Central memory CD8-positive, alpha-beta T cell (primary cell): Measurements from ENCODE around the gene CNN1.

Experiments
- ATAC-seq: fragments of 150-1000 bp; cut with Tn5 transposase; replicated peaks from 2 replicates; pipeline ENCODE4 v1.10.0; 2022; ENCODE audit warnings: mild to moderate bottlenecking, moderate FRiP score, moderate number of reproducible peaks; ENCODE audit not compliant: poor library complexity, severe bottlenecking; ENCODE audit errors: extremely low read depth
- DNase-seq, 2 donors: peaks; one replicate each; pipeline ENCODE4 v3.0.0; 2021; ENCODE audit warnings: low spot score in 2 of 2
- H3K27ac Mint-ChIP-seq: one replicate; pipeline ENCODE4 v1.8.0; 2022; ENCODE audit warnings: low read depth, mild to moderate bottlenecking, moderate library complexity, mixed read lengths
- H3K27me3 Mint-ChIP-seq: one replicate; pipeline ENCODE4 v1.8.0; 2022; ENCODE audit warnings: mixed read lengths
- H3K36me3 Mint-ChIP-seq: one replicate; pipeline ENCODE4 v1.8.0; 2022; ENCODE audit warnings: mild to moderate bottlenecking, moderate library complexity, mixed read lengths; ENCODE audit not compliant: insufficient read depth
- H3K4me1 Mint-ChIP-seq: one replicate; pipeline ENCODE4 v1.8.0; 2022; ENCODE audit warnings: mixed read lengths
- H3K4me3 Mint-ChIP-seq: one replicate; pipeline ENCODE4 v1.8.0; 2022; ENCODE audit warnings: mild to moderate bottlenecking, moderate library complexity, mixed read lengths
- H3K9me3 Mint-ChIP-seq: one replicate; pipeline ENCODE4 v1.8.0; 2022; ENCODE audit warnings: mixed read lengths

CNN1 gene

DNA sequence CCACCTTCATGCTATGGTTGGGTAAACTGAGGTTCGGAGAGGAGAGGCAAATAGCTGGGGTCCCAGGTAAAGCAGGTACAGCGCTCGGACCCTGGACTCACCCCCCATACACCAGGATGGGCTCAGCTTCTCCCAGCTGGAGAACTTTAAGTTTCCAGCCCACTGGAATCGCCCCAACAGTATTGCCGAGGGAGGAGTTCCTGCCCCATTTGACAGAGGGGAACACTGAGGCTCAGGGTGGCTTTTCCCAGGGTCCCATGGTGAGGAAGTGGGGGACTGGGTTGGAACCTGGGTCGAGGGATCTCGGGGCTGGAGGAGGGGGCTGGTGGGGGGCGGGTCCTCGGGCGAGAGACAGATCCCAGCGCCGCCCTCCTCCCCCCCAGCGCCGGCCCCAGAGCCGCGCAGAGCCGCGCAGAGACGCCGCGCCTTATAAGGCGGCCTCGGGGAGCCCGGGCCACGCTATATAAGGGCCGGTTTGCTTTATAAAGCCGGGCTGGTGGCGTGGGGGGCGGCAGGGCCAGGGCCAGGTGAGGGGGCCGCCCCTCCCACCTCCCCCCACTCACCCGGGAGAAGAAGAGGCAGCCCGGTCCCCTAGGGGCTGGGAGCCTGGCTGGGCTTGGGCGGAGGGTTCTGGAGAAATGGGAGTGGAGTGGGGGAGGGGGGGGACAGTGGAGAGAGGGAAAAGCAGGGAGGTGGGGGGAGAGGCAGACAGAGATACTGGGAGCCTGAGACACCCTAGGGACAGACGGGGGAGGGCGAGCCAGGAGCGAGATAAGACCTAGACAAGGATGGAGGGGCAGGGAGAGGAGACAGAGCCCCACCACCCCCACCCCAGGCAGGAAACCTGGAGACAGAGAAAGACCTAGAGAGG, 1.1 kb downstream of the CNN1 start:
- Mint-ChIP-seq H3K27me3 (peaks cover 33% of the 10 kb centered on the region), H3K4me3 (no peak overlapping the region), H3K36me3 (no peaks in the 10 kb centered on the region), H3K27ac (no peak overlapping the region), H3K9me3 (no peaks in the 10 kb centered on the region), H3K4me1 (peaks cover 8% of the 10 kb centered on the region)
- ATAC-seq = no peak
- no peak for DNase-seq

DNA sequence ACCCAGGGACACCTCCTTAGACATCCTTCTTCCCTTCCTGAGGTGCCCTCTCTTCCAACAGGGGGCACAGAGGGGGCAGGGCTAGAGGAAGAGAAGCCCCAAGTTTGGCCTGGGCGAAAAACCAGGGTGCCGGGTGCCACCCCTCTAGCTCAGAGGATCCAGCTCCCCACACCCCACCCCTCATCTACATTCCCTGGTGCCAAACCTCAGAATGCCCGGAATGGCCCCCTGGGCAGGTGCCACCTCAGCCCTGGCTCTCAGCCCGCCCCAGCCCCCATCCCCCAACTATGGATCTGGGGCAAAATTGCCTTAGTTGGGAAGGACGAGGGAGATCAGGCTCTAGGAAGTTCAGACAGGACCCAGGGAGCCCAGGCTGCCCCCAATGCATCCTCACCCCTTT, 2.0 kb downstream of the CNN1 start:
- Mint-ChIP-seq H3K9me3 (no peaks in the 10 kb centered on the region), H3K27ac (no peak overlapping the region), H3K36me3 (no peaks in the 10 kb centered on the region), H3K4me1 (peaks cover 3% of the 10 kb centered on the region), H3K27me3 (peaks cover 33% of the 10 kb centered on the region), H3K4me3 (no peak overlapping the region)
- no peak for DNase-seq
- ATAC-seq = no peak

DNA sequence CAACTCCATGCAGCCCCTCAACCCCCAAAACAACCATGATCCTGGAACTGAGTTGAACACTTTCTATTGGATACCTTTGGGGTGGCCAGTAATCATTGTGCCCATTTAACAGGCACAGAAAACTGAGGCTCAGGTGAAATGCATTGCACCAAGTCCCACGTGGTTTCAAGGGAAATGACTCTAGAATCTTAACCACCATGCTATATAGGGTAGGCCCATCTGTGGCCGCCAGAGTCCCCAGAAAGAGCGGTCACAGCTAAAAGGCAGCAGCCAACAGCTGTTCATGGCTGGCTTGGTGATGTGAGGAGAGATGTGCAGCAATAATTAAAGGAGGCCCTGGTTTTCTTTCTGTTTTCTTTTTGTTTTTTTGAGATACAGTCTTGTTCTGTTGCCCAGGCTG, 2.6 kb downstream of the CNN1 start:
- Mint-ChIP-seq H3K9me3 (no peaks in the 10 kb centered on the region), H3K4me1 (no peaks in the 10 kb centered on the region), H3K27me3 (peaks cover 33% of the 10 kb centered on the region), H3K4me3 (no peak overlapping the region), H3K36me3 (no peaks in the 10 kb centered on the region), H3K27ac (no peak overlapping the region)
- DNase-seq (no peak), ATAC-seq (no peak)

DNA sequence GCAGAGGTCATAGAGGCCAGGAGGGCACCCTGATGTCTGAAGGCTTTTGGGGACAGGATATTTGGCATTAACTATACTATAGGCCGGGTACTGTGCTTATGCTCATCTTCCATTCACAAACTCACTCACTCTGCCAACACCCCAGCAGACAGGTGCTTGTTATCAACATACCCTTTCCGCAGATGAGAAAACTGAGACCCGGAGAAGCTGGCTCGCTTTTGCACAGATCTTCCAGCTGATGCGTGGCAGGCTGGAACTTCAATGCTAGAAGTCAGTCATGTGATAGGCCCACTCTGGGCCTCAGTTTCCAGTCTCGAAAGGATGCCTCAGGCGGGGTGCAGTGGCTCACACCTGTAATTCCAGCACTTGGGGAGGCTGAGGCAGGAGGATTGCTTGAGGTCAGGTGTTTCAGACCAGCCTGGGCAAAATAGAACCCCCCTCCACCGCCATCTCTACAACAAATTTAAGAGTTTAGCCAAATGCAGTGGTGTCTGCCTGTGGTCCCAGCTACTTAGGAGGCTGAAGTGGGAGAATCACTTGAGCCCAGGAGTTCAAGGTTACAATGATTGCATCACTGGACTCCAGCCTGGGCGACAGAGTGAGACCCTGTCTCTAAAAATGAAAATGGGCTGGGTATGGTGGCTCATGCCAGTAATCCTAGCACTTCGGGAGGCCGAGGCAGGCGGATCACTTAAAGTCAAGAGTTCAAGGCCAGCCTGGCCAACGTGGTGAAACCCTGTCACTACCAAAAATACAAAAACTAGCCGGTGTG, 9.5 kb downstream of the CNN1 start:
- no peaks in the 10 kb centered on the region for H3K4me1 Mint-ChIP-seq
- H3K4me3 Mint-ChIP-seq = no peak overlapping the region
- ATAC-seq (no peak), DNase-seq (no peak)
- no peak overlapping the region for H3K27ac Mint-ChIP-seq
- peaks cover 9% of the 10 kb centered on the region for H3K27me3 Mint-ChIP-seq
- H3K9me3 Mint-ChIP-seq = no peaks in the 10 kb centered on the region
- H3K36me3 Mint-ChIP-seq = peaks cover 8% of the 10 kb centered on the region

GRCh38 chr19:11549386-11549953, 10.8 kb downstream of the CNN1 start:
- Mint-ChIP-seq H3K4me1 (no peaks in the 10 kb centered on the region), H3K27me3 (no peaks in the 10 kb centered on the region), H3K4me3 (no peak overlapping the region), H3K27ac (no peak overlapping the region), H3K36me3 (peaks cover 12% of the 10 kb centered on the region), H3K9me3 (no peaks in the 10 kb centered on the region)
- no peak for ATAC-seq
- no peak for DNase-seq

GRCh38 chr19:11550265-11550664, 11.6 kb downstream of the CNN1 start:
- no peak for ATAC-seq
- no peaks in the 10 kb centered on the region for H3K9me3 Mint-ChIP-seq
- H3K4me1 Mint-ChIP-seq = peaks cover 2% of the 10 kb centered on the region
- H3K27ac Mint-ChIP-seq = no peak overlapping the region
- no peak overlapping the region for H3K4me3 Mint-ChIP-seq
- DNase-seq = no peak
- peaks cover 12% of the 10 kb centered on the region for H3K36me3 Mint-ChIP-seq
- no peaks in the 10 kb centered on the region for H3K27me3 Mint-ChIP-seq

DNA sequence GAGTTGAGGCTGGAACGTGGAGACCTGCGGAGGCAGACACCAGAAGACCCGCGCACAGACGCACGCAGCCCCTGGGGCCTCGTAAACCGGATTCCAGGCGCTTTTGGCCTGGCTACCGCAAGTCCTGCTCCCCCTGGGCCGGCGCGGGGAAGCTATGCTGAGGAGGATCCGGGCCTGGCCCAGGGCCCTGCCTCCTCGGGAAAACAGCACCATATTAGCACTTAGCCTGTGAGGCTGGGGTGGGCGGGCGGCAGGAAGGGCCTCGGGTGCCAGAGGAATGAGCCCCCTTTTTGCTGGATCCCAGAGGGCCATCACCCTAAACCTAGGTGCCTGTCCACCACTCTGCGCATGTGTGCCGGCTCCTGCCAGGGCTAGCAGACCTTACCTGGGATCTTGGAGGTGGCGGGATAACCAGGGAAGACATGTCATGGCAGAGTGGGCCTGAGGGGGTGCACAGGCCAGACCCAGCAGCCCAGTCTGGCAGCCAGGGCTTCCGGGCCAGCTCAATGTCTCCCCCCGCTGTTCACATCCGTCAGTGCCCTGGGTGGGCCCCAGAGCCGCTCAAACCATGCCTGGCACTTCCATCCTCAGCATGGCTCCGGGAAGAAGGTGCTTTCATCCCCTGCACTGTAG, 13.1 kb downstream of the CNN1 start:
- Mint-ChIP-seq H3K27ac (no peak overlapping the region), H3K9me3 (no peaks in the 10 kb centered on the region), H3K36me3 (peaks cover 12% of the 10 kb centered on the region), H3K27me3 (no peaks in the 10 kb centered on the region), H3K4me3 (no peak overlapping the region), H3K4me1 (peaks cover 13% of the 10 kb centered on the region)
- no peak for ATAC-seq
- DNase-seq = no peak

DNA sequence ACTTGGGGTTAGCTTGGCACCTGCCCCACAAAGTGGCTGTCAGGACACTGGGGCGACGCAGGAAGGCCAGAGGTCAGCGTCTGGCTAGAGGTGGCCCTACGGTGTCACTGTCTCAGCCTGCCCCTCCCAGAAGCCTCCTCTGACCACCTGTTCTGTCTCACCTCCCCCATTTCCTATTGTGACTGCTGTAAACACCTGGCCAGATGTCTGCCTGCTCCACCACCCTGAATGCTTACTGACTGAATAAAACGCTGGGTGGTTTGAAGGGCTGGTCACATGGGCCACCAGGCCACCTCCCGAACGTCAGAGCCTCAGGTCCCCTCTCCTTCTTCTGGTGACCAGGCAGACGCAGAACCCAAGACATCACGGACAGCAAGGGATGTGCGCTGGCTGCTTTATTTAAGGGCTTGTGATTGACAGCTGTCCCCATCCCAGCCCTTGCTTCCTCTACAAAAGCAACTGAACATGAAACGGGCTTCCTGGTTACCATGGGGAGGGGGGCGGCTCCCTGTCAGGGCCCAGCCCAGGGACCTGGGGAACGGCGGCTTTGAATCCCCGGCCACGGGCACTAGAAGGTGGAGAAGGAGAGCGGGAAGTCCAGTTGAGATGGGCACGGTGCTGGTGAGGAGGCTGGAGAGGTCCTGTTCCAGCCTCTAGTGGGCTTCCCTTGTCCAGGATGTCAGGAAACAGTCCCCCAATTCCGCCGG, 14.2 kb downstream of the CNN1 start:
- no peak for ATAC-seq
- Mint-ChIP-seq H3K4me3 (no peak overlapping the region), H3K36me3 (peaks cover 12% of the 10 kb centered on the region), H3K9me3 (no peaks in the 10 kb centered on the region), H3K27me3 (no peaks in the 10 kb centered on the region), H3K4me1 (peaks cover 21% of the 10 kb centered on the region), H3K27ac (no peak overlapping the region)
- no peak for DNase-seq

- ATAC-seq = no peak
- peaks cover 33% of the 10 kb centered on the region for H3K4me1 Mint-ChIP-seq
- H3K9me3 Mint-ChIP-seq = no peaks in the 10 kb centered on the region
- H3K4me3 Mint-ChIP-seq = no peak overlapping the region
- no peak for DNase-seq
- peaks cover 16% of the 10 kb centered on the region for H3K36me3 Mint-ChIP-seq
- peak overlapping the region; percentile 55 for H3K27ac Mint-ChIP-seq
- no peaks in the 10 kb centered on the region for H3K27me3 Mint-ChIP-seq
Measured at GRCh38 chr19:11554160-11554559, 15.5 kb downstream of the CNN1 start.

- Mint-ChIP-seq H3K4me3 (peak overlapping the region; percentile 6), H3K27me3 (no peaks in the 10 kb centered on the region), H3K9me3 (no peaks in the 10 kb centered on the region), H3K36me3 (peaks cover 22% of the 10 kb centered on the region), H3K27ac (peak overlapping the region; percentile 20), H3K4me1 (peaks cover 38% of the 10 kb centered on the region)
- ATAC-seq (no peak), DNase-seq (no peak)
Measured at GRCh38 chr19:11555246-11555645, 16.6 kb downstream of the CNN1 start.

DNA sequence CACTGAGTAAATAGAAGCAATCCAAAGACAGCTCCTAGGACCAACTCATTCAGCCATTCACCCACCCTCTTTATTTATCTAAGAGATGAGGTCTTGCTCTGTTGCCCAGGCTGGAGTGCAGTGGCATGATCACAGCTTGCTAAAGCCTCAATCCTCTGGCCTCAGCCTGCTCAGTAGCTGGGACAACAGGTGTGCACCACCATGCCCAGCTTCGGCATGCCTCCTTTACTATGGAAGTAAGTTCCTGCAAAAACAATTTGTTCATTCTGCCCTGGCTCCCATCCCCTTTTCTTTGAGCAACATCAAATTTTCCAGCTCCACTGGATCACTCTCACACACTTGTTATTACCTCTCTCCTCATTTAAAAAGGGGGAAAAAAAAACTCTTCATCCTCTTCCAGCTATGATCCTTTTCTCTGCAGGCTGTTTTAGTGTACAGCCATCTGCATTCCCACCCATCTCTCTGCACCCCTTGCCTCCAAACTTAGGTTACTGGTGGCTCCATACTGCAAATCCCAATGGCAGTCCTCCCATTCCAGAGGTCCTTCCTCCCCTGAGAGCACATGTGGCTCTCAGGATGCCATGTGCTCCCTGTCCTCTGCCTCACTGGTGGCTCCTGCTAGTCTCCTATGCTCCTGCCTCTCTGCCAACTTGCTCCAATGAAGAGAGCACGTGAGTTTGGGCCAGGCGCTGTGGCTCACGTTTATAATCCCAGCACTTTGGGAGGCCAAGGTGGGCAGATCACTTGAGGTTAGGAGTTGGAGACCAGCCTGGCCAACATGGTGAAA, 18.2 kb downstream of the CNN1 start:
- DNase-seq (no peak), ATAC-seq (no peak)
- Mint-ChIP-seq H3K27me3 (no peaks in the 10 kb centered on the region), H3K36me3 (peaks cover 19% of the 10 kb centered on the region), H3K27ac (peak overlapping the region; percentile 20), H3K4me3 (peak overlapping the region; percentile 37), H3K9me3 (no peaks in the 10 kb centered on the region), H3K4me1 (peaks cover 44% of the 10 kb centered on the region)
